WERI-Rb-1 (cell line): ENCODE measurements around the gene RIT2.

ENCODE experiments used
- DNase-seq: peaks from one replicate; pipeline ENCODE4 v3.0.0-alpha.2; 2020
- H3K27ac ChIP-seq: fragments of 250-450 bp; sonication (Bioruptor Pico); 2 replicates; pipeline ENCODE4 v1.5.1; 2020; ENCODE audit warnings: mild to moderate bottlenecking, moderate library complexity
- H3K27me3 ChIP-seq: fragments of 250-450 bp; sonication (Bioruptor Pico); 2 replicates; pipeline ENCODE4 v1.5.1; 2021; ENCODE audit warnings: mild to moderate bottlenecking, low read depth, moderate library complexity; ENCODE audit not compliant: insufficient read depth, severe bottlenecking
- H3K36me3 ChIP-seq: fragments of 250-450 bp; sonication (Bioruptor Pico); 2 replicates; pipeline ENCODE4 v1.5.1; 2020; ENCODE audit warnings: mild to moderate bottlenecking, moderate library complexity
- H3K4me3 ChIP-seq: 2 replicates; pipeline ENCODE4 v1.5.1; 2011; ENCODE audit warnings: low read depth, mild to moderate bottlenecking, control low read depth, low read length
- H3K9me3 ChIP-seq: fragments of 250-450 bp; sonication (Bioruptor Pico); 2 replicates; pipeline ENCODE4 v1.5.1; 2021; ENCODE audit warnings: mild to moderate bottlenecking, moderate library complexity; ENCODE audit not compliant: severe bottlenecking
- TF ChIP-seq, protein P1 (sequence below): IDR thresholded peaks from 2 replicates; pipeline ENCODE4 v1.5.1; 2011; ENCODE audit warnings: low read depth, mild to moderate bottlenecking, control low read depth, inconsistent platforms, low read length

The RIT2 gene

DNA sequence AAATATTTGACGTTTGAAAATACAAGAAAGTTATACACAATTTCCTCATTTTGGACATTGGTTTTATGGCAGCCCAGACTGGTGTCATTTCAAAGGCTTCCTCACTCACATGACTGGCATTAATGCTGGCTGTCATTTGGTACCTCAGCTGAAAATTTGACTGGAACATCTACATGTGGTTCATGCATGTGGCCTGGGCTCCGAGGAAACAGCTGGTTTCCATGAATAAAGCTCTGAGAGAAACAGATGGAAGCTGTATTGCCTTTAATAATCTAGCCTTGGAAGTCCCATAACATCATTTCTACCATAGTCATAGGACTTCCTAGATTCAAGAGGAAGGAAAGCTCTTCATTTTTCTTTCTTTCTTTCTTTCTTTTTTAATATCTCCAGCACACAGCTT, 42.9 kb upstream of the RIT2 start:
- TF ChIP-seq, protein P1, sequence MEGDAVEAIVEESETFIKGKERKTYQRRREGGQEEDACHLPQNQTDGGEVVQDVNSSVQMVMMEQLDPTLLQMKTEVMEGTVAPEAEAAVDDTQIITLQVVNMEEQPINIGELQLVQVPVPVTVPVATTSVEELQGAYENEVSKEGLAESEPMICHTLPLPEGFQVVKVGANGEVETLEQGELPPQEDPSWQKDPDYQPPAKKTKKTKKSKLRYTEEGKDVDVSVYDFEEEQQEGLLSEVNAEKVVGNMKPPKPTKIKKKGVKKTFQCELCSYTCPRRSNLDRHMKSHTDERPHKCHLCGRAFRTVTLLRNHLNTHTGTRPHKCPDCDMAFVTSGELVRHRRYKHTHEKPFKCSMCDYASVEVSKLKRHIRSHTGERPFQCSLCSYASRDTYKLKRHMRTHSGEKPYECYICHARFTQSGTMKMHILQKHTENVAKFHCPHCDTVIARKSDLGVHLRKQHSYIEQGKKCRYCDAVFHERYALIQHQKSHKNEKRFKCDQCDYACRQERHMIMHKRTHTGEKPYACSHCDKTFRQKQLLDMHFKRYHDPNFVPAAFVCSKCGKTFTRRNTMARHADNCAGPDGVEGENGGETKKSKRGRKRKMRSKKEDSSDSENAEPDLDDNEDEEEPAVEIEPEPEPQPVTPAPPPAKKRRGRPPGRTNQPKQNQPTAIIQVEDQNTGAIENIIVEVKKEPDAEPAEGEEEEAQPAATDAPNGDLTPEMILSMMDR: no peak
- H3K36me3 ChIP-seq: no peaks in the 10 kb centered on the region
- no peak overlapping the region for H3K4me3 ChIP-seq
- H3K27me3 ChIP-seq: no peaks in the 10 kb centered on the region
- no peak overlapping the region for H3K27ac ChIP-seq
- no peaks in the 10 kb centered on the region for H3K9me3 ChIP-seq
- DNase-seq: no peak

- TF ChIP-seq, protein P1: no peak
- Histone ChIP-seq H3K27me3 (no peaks in the 10 kb centered on the region), H3K9me3 (no peaks in the 10 kb centered on the region), H3K27ac (no peak overlapping the region), H3K36me3 (no peaks in the 10 kb centered on the region), H3K4me3 (no peak overlapping the region)
- DNase-seq: no peak
These were observed 40.4 kb upstream of the RIT2 start for GRCh38 chr18:43155842-43156241.

- no peak overlapping the region for H3K27ac ChIP-seq
- H3K9me3 ChIP-seq: no peaks in the 10 kb centered on the region
- H3K27me3 ChIP-seq: no peaks in the 10 kb centered on the region
- no peak for DNase-seq
- H3K36me3 ChIP-seq: no peaks in the 10 kb centered on the region
- H3K4me3 ChIP-seq: no peak overlapping the region
- TF ChIP-seq, protein P1: no peak
These were observed 32.7 kb upstream of the RIT2 start for GRCh38 chr18:43148231-43148630.

DNA sequence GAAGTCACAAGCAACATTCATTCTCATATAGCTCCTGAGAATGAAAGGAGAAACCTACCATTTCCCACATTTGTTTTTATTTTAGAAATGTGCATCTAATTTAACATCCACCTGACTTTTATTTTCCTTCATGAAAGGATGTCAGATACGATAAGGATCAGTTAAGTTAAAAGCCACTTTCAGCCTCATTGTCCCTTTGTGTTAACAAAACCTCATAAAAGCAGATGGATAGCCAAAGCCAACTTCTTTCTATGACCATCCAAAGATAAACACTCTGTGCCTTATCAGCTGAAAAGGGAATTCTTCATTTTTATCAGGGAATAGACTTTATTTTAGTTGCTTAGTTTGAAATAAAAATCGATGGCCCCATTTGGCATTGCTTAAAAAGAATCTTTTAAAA, 25.7 kb upstream of the RIT2 start:
- TF ChIP-seq, protein P1: no peak
- Histone ChIP-seq H3K27me3 (no peaks in the 10 kb centered on the region), H3K36me3 (no peaks in the 10 kb centered on the region), H3K9me3 (no peaks in the 10 kb centered on the region), H3K27ac (no peak overlapping the region), H3K4me3 (no peak overlapping the region)
- no peak for DNase-seq

GRCh38 chr18:43139288-43139946, 23.9 kb upstream of the RIT2 start:
- Histone ChIP-seq H3K9me3 (no peaks in the 10 kb centered on the region), H3K4me3 (no peak overlapping the region), H3K27ac (no peak overlapping the region), H3K27me3 (no peaks in the 10 kb centered on the region), H3K36me3 (no peaks in the 10 kb centered on the region)
- TF ChIP-seq, protein P1: no peak
- no peak for DNase-seq

DNA sequence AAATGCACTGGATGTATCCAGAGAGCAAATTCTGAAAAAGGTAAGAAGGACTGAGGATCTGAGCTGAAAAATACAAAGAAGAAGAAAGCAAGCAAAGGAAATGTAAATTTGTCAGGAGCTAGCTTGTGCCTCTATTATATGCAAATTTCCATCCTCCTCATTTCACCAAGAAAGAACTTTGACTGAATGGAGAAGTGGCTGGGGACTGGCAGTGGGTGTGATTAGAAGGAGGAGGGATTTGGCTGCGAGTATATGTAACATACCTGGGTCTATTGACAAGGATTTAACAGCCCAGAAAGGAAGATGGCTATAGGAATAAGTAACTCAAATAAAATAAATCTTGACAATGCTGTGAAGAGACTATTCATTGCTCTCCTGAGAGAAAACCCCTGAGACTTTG, 19.4 kb upstream of the RIT2 start:
- Histone ChIP-seq H3K4me3 (no peak overlapping the region), H3K9me3 (no peaks in the 10 kb centered on the region), H3K27ac (no peak overlapping the region), H3K27me3 (no peaks in the 10 kb centered on the region), H3K36me3 (no peaks in the 10 kb centered on the region)
- TF ChIP-seq, protein P1: no peak
- DNase-seq: no peak
